ENCODE results near the gene GSPT1.

The GSPT1 gene

DNA sequence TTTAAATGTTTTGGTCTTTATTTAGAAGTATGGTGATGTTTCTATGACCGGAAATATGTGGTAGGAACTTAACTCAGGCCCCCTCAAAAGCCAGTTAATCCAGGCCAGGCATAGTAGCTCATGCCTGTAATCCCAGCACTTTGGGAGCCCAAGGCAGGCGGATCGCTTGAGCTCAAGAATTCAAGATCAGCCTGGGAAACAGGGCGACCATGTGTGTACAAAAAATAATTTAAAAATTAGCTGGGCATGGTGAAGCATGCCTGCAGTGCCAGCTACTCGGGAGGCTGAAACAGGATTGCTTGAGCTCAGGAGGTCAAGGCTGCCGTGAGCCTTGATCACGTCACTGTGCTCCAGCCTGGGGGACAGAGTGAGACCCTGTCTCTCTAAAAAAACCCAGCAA lies 74.7 kb downstream of the GSPT1 start:
- Histone ChIP-seq H3K27me3 (ENCODE audit: insufficient read depth, low read length, poor library complexity, severe bottlenecking) (no peaks in the 10 kb centered on the region), H3K36me3 (ENCODE audit: insufficient read depth, low read length) (peaks cover 67% of the 10 kb centered on the region; the same call in 1 of the 2 replicates), H3K9ac (ENCODE audit: low read depth, low read length, poor library complexity, severe bottlenecking) (no peak overlapping the region), H3K9me3 (ENCODE audit: insufficient read depth, low read depth, low read length) (no peaks in the 10 kb centered on the region), H3K4me2 (ENCODE audit: low read depth, low read length, poor library complexity, severe bottlenecking) (no peak overlapping the region), H2AFZ (ENCODE audit: low read length) (no peak overlapping the region), H3K9me2 (replicated peaks; ENCODE audit: low read depth, low read length) (no peaks in the 10 kb centered on the region), H3K79me2 (ENCODE audit: insufficient read depth, low read length) (no peaks in the 10 kb centered on the region), H4K20me1 (ENCODE audit: insufficient read depth, low read length, poor library complexity, severe bottlenecking) (no peaks in the 10 kb centered on the region), H3K4me1 (ENCODE audit: insufficient read depth, low read length, poor library complexity, severe bottlenecking) (no peaks in the 10 kb centered on the region), H3F3A (ENCODE audit: low read depth) (no peaks in the 10 kb centered on the region), H3K4me3 (ENCODE audit: low read length, poor library complexity, severe bottlenecking) (no peak overlapping the region)
- TF ChIP-seq, protein P1, sequence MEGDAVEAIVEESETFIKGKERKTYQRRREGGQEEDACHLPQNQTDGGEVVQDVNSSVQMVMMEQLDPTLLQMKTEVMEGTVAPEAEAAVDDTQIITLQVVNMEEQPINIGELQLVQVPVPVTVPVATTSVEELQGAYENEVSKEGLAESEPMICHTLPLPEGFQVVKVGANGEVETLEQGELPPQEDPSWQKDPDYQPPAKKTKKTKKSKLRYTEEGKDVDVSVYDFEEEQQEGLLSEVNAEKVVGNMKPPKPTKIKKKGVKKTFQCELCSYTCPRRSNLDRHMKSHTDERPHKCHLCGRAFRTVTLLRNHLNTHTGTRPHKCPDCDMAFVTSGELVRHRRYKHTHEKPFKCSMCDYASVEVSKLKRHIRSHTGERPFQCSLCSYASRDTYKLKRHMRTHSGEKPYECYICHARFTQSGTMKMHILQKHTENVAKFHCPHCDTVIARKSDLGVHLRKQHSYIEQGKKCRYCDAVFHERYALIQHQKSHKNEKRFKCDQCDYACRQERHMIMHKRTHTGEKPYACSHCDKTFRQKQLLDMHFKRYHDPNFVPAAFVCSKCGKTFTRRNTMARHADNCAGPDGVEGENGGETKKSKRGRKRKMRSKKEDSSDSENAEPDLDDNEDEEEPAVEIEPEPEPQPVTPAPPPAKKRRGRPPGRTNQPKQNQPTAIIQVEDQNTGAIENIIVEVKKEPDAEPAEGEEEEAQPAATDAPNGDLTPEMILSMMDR (conservative IDR thresholded peaks at IDR 0.05; ENCODE audit: low read length) = no peak
- TF ChIP-seq EZH2phosphoT487 (IDR thresholded peaks at IDR 0.05; ENCODE audit: borderline replicate concordance) = no peak

DNA sequence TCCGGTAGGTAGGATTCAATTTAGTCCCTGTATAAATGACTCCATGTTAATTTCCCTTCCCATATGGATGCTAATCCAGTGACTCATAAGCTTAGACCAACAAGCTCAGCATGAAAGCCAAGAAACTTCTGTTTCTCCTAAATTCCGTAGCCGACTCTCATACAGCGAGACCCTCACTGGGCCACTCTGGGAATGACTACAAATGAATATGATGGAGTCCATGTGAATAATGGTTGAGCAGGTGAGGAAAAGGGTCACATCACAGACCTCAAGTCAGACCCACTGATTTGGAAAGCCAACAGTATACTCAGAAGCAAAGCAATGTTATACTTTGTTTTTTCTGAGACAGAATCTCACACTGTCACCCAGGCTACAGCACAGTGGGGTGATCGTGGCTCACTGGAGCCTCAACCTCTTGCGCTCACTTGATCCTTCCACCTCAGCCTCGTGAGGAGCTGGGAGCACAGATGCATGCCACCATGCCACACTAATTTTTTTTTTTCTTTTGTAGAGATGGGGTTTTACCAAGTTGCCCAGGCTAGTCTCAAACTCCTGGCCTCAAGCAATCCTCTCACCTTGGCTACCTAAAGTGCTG lies 79.0 kb downstream of the GSPT1 start:
- Histone ChIP-seq H3K9me2 (replicated peaks; ENCODE audit: low read depth, low read length) (no peaks in the 10 kb centered on the region), H3K4me1 (ENCODE audit: insufficient read depth, low read length, poor library complexity, severe bottlenecking) (no peaks in the 10 kb centered on the region), H3K9me3 (ENCODE audit: insufficient read depth, low read depth, low read length) (no peaks in the 10 kb centered on the region), H3K4me3 (ENCODE audit: low read length, poor library complexity, severe bottlenecking) (no peak overlapping the region), H3K27me3 (ENCODE audit: insufficient read depth, low read length, poor library complexity, severe bottlenecking) (no peaks in the 10 kb centered on the region), H3K79me2 (ENCODE audit: insufficient read depth, low read length) (no peaks in the 10 kb centered on the region), H3K4me2 (ENCODE audit: low read depth, low read length, poor library complexity, severe bottlenecking) (no peak overlapping the region), H3K36me3 (ENCODE audit: insufficient read depth, low read length) (peaks cover 42% of the 10 kb centered on the region; the same call in 1 of the 2 replicates), H3K9ac (ENCODE audit: low read depth, low read length, poor library complexity, severe bottlenecking) (no peak overlapping the region), H4K20me1 (ENCODE audit: insufficient read depth, low read length, poor library complexity, severe bottlenecking) (no peaks in the 10 kb centered on the region), H2AFZ (ENCODE audit: low read length) (no peak overlapping the region), H3F3A (ENCODE audit: low read depth) (no peaks in the 10 kb centered on the region)
- TF ChIP-seq, protein P1 (conservative IDR thresholded peaks at IDR 0.05; ENCODE audit: low read length) = no peak
- no peak for TF ChIP-seq EZH2phosphoT487 (IDR thresholded peaks at IDR 0.05; ENCODE audit: borderline replicate concordance)

DNA sequence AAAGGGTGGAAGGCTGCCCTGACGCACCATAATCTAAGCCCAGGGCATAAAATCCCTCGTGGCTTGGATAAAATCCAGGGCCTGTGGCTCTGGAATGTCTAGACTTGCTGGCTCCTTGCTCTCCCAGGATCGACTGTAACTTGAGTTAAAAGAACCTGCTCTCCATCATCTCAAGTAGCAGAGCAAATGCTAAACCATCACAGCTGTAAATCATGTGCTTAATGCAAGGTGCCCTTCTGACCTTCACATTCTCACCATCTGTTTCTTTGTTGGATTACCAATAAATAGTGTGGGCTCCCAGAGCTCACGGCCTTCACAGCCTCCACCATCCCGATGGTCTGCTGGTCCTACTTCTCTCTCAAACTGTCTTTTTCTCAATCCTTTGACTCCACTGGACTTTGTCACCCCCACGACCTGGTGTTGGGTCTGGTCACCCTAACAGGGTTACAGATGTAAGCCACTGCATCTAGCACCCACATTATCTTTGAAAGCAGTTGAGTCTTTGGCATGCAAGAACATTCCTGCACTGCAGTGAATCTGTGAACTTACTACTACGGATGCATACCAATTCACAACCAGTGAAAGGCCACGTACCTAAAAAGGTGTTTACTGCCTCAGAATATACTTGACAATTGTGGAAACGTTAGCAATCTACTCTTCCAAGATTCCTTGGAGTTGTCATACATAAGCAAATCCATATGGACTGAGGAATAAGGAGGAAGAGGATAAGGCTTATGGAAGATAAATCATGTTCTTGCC lies 79.7 kb downstream of the GSPT1 start:
- no peak overlapping the region for H3K4me2 ChIP-seq (ENCODE audit: low read depth, low read length, poor library complexity, severe bottlenecking)
- peaks cover 35% of the 10 kb centered on the region; the same call in 1 of the 2 replicates for H3K36me3 ChIP-seq (ENCODE audit: insufficient read depth, low read length)

More for the DNA sequence above, 79.7 kb downstream of the GSPT1 start:
- Histone ChIP-seq H3K9ac (ENCODE audit: low read depth, low read length, poor library complexity, severe bottlenecking) (no peak overlapping the region), H2AFZ (ENCODE audit: low read length) (no peak overlapping the region), H3K9me3 (ENCODE audit: insufficient read depth, low read depth, low read length) (no peaks in the 10 kb centered on the region), H3K9me2 (replicated peaks; ENCODE audit: low read depth, low read length) (no peaks in the 10 kb centered on the region), H3K79me2 (ENCODE audit: insufficient read depth, low read length) (no peaks in the 10 kb centered on the region), H3F3A (ENCODE audit: low read depth) (no peaks in the 10 kb centered on the region), H4K20me1 (ENCODE audit: insufficient read depth, low read length, poor library complexity, severe bottlenecking) (no peaks in the 10 kb centered on the region), H3K27me3 (ENCODE audit: insufficient read depth, low read length, poor library complexity, severe bottlenecking) (no peaks in the 10 kb centered on the region), H3K4me1 (ENCODE audit: insufficient read depth, low read length, poor library complexity, severe bottlenecking) (no peaks in the 10 kb centered on the region), H3K4me3 (ENCODE audit: low read length, poor library complexity, severe bottlenecking) (no peak overlapping the region)
- TF ChIP-seq, protein P1 (conservative IDR thresholded peaks at IDR 0.05; ENCODE audit: low read length) = no peak
- no peak for TF ChIP-seq EZH2phosphoT487 (IDR thresholded peaks at IDR 0.05; ENCODE audit: borderline replicate concordance)
